ENCODE data around the gene DZIP1. TPM values are rescaled to one million over a fixed set of nuclear protein-coding genes. Genes with fewer than 3 reads are reported as not detected.

Gene DZIP1
- total and polyA plus RNA-seq, 4 donors = 10.1 to 25.3 (median 17.5) TPM

DNA sequence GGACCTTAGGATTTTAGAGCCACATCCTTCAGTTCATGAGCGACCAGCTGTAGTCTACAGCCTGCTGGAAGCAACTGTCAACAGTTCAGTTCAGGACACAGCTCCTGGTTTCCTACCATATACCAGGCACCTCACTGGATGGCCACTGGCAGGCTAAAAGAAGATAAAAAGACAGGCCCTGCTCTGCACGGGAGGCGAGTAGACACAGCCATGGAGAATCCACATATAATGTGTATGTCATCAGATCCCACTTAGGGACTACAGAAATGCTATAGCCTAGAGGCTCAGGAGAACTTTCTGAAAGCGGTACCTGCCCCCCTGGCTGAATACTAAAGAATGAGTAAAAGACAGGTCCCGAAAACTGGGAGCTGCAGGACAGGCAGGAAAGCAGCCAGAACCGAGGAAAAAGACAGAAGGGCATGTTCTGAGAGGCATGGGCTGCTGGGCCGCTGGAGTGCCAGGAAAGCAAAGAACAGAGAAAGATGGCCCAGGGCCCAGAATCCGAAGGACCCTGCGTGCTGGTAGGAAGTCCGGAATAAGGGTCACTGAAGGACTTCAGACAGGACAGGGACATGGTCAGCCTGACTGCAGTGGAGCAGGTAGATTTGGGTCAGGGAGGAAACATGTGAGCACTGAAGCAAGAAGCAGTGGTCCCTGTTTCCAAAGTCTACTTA, 23.5 kb downstream of the DZIP1 start:
- no peaks in the 10 kb centered on the region for H3K27me3 ChIP-seq (ENCODE audit: control insufficient read depth in 1 of 2, insufficient read depth in 2 of 2, low read length in 1 of 2)
- H3K9me3 ChIP-seq (ENCODE audit: control insufficient read depth, low read length) = no peaks in the 10 kb centered on the region
- no peak for DNase-seq
- no peak overlapping the region for H3K27ac ChIP-seq (ENCODE audit: low read depth in 1 of 2, low read length in 2 of 2)
- intact Hi-C loops (cut with DNase I) = no loop called here
- ATAC-seq (ENCODE audit: low FRiP score) = no peak
- 75 to 80% methylated on average over 10 of the region's 10 CpGs for WGBS, 2 donors
- H3K4me3 ChIP-seq (ENCODE audit: low read length in 2 of 2) = no peak overlapping the region
- peaks cover 2 to 3% of the 10 kb centered on the region in 2 donors for H3K36me3 ChIP-seq (ENCODE audit: control insufficient read depth in 1 of 2, insufficient read depth in 2 of 2, low read length in 1 of 2)
- H3K4me1 ChIP-seq (ENCODE audit: control insufficient read depth in 1 of 2, insufficient read depth in 2 of 2, low read length in 2 of 2) = no peaks in the 10 kb centered on the region

DNA sequence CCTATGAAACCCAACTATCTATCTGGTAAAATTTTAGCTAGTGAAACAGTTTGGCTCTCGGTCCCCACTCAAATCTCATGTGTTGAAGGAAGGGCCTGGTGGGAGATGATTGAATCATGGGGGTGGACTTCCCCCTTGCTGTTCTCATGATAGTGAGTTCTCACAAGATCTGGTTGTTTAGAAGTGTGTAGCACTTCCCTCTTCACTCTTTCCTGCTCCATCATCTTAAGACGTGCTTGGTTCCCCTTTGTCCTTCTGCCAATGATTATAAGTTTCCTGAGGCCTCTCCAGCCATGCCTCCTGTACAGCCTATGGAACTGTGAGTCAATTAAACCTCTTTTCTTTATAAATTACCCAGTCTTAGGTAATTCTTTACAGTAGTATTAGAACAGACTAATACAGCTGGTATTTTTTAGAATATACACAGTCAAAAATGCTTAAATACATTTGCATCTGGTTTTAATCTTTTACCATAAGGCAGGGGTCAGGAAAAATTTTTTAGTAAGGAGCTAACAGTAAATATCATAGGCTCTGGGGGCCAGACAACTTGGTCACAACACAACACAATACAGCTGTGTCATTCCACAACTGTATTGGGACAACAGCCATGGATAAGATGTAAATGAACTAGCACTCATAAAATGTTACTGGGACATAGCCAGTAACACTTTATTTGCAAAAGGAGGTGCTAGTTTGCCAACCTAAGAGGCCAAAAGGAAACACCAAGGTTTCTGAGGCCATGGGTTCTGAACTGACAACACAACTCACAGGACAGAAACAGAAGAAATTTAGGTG, 24.3 kb downstream of the DZIP1 start:
- ATAC-seq (ENCODE audit: low FRiP score) = no peak
- 69 to 76% methylated on average over 2 of the region's 2 CpGs for WGBS, 2 donors
- intact Hi-C loops (cut with DNase I) = no loop called here
- Histone ChIP-seq H3K36me3 (ENCODE audit: control insufficient read depth in 1 of 2, insufficient read depth in 2 of 2, low read length in 1 of 2) (peaks cover 2 to 3% of the 10 kb centered on the region in 2 donors), H3K27ac (ENCODE audit: low read depth in 1 of 2, low read length in 2 of 2) (no peak overlapping the region), H3K4me3 (ENCODE audit: low read length in 2 of 2) (no peak overlapping the region), H3K9me3 (ENCODE audit: control insufficient read depth, low read length) (no peaks in the 10 kb centered on the region), H3K4me1 (ENCODE audit: control insufficient read depth in 1 of 2, insufficient read depth in 2 of 2, low read length in 2 of 2) (no peaks in the 10 kb centered on the region), H3K27me3 (ENCODE audit: control insufficient read depth in 1 of 2, insufficient read depth in 2 of 2, low read length in 1 of 2) (no peaks in the 10 kb centered on the region)
- DNase-seq = no peak

DNA sequence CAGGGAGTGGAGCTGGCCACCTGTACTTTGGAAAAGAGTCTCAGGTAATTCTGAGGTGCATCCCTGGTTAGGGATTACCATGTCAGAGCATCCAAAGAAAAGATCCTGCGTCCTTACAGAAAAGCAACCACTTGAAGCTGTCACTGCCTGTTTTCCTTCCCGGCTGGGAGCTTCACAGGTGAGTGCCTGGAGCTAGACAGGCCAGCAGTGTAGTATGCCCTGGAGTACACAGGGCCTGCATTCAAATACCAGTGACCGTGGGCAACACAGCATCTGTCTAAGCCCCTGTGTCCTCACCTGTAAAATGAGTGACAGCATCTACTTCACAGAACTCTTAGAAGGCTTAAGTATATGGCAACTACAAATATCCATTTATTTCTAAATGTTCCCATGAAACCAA, 29.0 kb downstream of the DZIP1 start:
- H3K4me3 ChIP-seq (ENCODE audit: low read length in 2 of 2) = no peak overlapping the region
- H3K27ac ChIP-seq (ENCODE audit: low read depth in 1 of 2, low read length in 2 of 2) = no peak overlapping the region
- intact Hi-C loops (cut with DNase I) = no loop called here
- no peaks in the 10 kb centered on the region for H3K4me1 ChIP-seq (ENCODE audit: control insufficient read depth in 1 of 2, insufficient read depth in 2 of 2, low read length in 2 of 2)
- no peaks in the 10 kb centered on the region for H3K27me3 ChIP-seq (ENCODE audit: control insufficient read depth in 1 of 2, insufficient read depth in 2 of 2, low read length in 1 of 2)
- DNase-seq (no peak), ATAC-seq (ENCODE audit: low FRiP score) (no peak)
- no peaks in the 10 kb centered on the region for H3K9me3 ChIP-seq (ENCODE audit: control insufficient read depth, low read length)
- peaks cover 0 to 2% of the 10 kb centered on the region in 2 donors for H3K36me3 ChIP-seq (ENCODE audit: control insufficient read depth in 1 of 2, insufficient read depth in 2 of 2, low read length in 1 of 2)
- WGBS, 2 donors = 92 to 94% methylated on average over 3 of the region's 3 CpGs

DNA sequence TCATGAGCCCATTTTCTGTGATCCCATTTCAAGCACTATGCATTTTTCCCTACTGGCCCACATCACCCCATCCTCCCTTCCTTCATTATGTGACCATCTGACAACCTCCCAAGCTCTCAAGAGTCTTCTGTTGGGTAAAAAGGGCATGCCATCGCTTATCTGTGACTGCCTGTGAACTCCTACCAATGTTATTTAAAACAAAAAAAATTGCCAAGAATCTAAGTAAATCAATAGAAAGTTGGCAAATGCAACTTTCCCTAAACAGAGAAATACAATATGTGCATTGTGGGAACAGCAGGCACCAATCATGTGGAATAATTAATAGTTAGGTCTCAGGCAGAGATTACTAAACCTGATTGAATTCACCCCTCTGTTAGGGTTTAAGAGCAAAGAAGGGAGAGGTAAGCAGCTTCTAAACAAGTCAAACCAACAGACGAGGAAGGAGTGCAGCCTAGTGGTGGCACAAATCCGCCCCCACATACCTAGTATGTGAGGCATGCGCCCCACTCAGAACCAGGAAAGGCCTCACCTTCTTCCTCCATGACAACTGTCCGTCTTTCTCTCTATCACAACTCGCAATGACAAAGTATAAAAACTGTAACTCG, 29.8 kb downstream of the DZIP1 start:
- DNase-seq = no peak
- WGBS, 2 donors = 80 to 86% methylated on average over 7 of the region's 7 CpGs
- intact Hi-C loops (cut with DNase I) = no loop called here
- Histone ChIP-seq H3K27me3 (ENCODE audit: control insufficient read depth in 1 of 2, insufficient read depth in 2 of 2, low read length in 1 of 2) (no peaks in the 10 kb centered on the region), H3K27ac (ENCODE audit: low read depth in 1 of 2, low read length in 2 of 2) (no peak overlapping the region), H3K4me3 (ENCODE audit: low read length in 2 of 2) (no peak overlapping the region), H3K9me3 (ENCODE audit: control insufficient read depth, low read length) (no peaks in the 10 kb centered on the region), H3K4me1 (ENCODE audit: control insufficient read depth in 1 of 2, insufficient read depth in 2 of 2, low read length in 2 of 2) (no peaks in the 10 kb centered on the region), H3K36me3 (ENCODE audit: control insufficient read depth in 1 of 2, insufficient read depth in 2 of 2, low read length in 1 of 2) (no peaks in the 10 kb centered on the region)
- no peak for ATAC-seq (ENCODE audit: low FRiP score)

DNA sequence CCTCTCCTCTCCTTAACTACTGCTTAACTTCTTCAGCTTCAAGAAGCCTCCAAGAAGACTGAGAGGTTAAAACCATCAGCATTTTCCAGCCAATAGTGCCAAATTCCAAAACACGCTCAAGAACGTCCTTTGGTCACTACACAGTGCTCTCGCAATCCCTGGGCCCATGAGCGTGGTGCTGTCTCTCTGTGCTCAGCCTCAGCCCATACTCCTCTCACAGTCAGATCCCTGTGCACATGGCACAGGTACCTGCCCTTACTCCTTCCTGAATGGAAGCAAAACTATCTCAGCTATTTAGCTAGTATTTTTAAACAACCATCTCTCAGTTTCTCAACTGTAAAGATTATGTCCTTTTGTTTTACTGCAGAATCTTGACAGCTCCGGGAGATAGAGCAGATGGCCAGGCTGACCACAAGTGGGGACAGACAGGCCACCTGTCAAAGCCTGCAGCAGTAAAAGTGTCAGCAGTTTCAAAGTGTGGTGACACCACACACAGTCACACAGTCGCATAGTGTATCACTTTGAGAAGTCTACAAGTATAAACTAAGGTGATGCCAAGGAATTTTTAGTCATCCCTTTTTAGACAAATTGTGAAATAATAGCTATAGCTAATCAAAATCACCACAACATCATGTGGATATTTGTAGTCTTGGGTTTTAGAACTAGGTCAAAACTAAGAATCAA, 35.7 kb downstream of the DZIP1 start:
- Histone ChIP-seq H3K9me3 (ENCODE audit: control insufficient read depth, low read length) (no peaks in the 10 kb centered on the region), H3K4me1 (ENCODE audit: control insufficient read depth in 1 of 2, insufficient read depth in 2 of 2, low read length in 2 of 2) (peaks cover 0 to 6% of the 10 kb centered on the region in 2 donors), H3K36me3 (ENCODE audit: control insufficient read depth in 1 of 2, insufficient read depth in 2 of 2, low read length in 1 of 2) (no peaks in the 10 kb centered on the region), H3K27me3 (ENCODE audit: control insufficient read depth in 1 of 2, insufficient read depth in 2 of 2, low read length in 1 of 2) (no peaks in the 10 kb centered on the region), H3K27ac (ENCODE audit: low read depth in 1 of 2, low read length in 2 of 2) (peak overlapping the region in 1 of 2 donors; percentile 33), H3K4me3 (ENCODE audit: low read length in 2 of 2) (no peak overlapping the region)
- WGBS, 2 donors = 30 to 37% methylated on average over 6 of the region's 6 CpGs
- DNase-seq (no peak), ATAC-seq (ENCODE audit: low FRiP score) (no peak)
- intact Hi-C loops (cut with DNase I) = no loop called here

DNA sequence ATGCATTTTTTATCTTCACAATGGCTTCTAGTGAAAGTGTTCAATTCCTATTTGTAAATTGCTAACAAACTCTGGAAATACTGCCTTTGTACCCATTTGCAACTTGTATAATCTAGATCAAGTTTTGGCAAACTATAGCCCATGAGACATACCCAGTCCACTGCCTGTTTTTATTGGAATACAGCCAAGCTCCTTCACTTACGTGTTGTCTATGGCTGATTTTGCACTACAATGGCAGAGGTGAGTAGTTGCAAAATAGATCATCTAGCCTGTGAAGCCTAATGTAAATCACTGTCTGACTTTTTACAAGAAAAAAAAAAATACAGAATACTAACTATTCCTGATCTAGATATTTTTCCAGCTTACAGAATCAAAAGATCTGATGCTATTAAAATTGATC, 37.1 kb downstream of the DZIP1 start:
- WGBS, 2 donors = 0 to 3% methylated on average over 1 of the region's 1 CpG
- Histone ChIP-seq H3K27ac (ENCODE audit: low read depth in 1 of 2, low read length in 2 of 2) (no peak overlapping the region), H3K4me3 (ENCODE audit: low read length in 2 of 2) (no peak overlapping the region)

DNA sequence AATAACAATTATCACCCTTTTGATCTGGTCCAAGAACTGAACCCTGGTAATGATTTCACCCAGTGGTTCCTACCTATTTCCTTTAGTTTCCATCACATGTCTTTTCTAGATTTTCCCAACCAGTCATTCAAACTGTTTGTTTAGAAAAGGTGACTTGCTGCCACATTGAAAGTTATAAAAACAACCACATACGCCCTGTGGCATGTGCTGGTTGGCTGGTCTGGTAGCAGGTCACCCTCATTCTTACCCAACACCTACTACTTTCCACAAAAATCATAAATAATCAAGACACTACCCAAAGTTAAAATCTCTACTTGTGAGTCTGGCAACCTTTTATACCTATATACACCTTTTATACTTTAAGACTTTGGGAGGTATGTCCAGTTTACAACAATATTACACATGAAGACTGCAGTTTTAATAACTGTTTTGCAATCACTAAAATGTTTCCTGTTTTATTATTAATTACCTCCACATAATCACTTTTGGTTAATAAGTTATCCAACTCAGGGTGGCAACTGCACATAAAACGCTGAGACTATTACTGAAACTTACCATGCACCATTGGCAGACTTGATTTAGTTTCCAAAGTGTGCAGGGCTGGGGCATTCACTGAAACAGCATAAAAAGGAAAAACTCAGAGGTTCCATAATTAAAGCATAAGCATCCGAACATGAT, 38.9 kb downstream of the DZIP1 start:
- Histone ChIP-seq H3K27me3 (ENCODE audit: control insufficient read depth in 1 of 2, insufficient read depth in 2 of 2, low read length in 1 of 2) (no peaks in the 10 kb centered on the region), H3K9me3 (ENCODE audit: control insufficient read depth, low read length) (no peaks in the 10 kb centered on the region), H3K4me1 (ENCODE audit: control insufficient read depth in 1 of 2, insufficient read depth in 2 of 2, low read length in 2 of 2) (peaks cover 0 to 6% of the 10 kb centered on the region in 2 donors), H3K4me3 (ENCODE audit: low read length in 2 of 2) (no peak overlapping the region), H3K36me3 (ENCODE audit: control insufficient read depth in 1 of 2, insufficient read depth in 2 of 2, low read length in 1 of 2) (no peaks in the 10 kb centered on the region), H3K27ac (ENCODE audit: low read depth in 1 of 2, low read length in 2 of 2) (no peak overlapping the region)
- 78 to 83% methylated on average over 3 of the region's 3 CpGs for WGBS, 2 donors
- DNase-seq (no peak), ATAC-seq (ENCODE audit: low FRiP score) (no peak)
- intact Hi-C loops (cut with DNase I) = no loop called here

More for the DNA sequence above, 37.1 kb downstream of the DZIP1 start:
- DNase-seq = no peak
- Histone ChIP-seq H3K9me3 (ENCODE audit: control insufficient read depth, low read length) (no peaks in the 10 kb centered on the region), H3K4me1 (ENCODE audit: control insufficient read depth in 1 of 2, insufficient read depth in 2 of 2, low read length in 2 of 2) (peaks cover 0 to 6% of the 10 kb centered on the region in 2 donors), H3K27me3 (ENCODE audit: control insufficient read depth in 1 of 2, insufficient read depth in 2 of 2, low read length in 1 of 2) (no peaks in the 10 kb centered on the region), H3K36me3 (ENCODE audit: control insufficient read depth in 1 of 2, insufficient read depth in 2 of 2, low read length in 1 of 2) (no peaks in the 10 kb centered on the region)
- ATAC-seq (ENCODE audit: low FRiP score) = no peak
- intact Hi-C loops (cut with DNase I) = no loop called here

DNA sequence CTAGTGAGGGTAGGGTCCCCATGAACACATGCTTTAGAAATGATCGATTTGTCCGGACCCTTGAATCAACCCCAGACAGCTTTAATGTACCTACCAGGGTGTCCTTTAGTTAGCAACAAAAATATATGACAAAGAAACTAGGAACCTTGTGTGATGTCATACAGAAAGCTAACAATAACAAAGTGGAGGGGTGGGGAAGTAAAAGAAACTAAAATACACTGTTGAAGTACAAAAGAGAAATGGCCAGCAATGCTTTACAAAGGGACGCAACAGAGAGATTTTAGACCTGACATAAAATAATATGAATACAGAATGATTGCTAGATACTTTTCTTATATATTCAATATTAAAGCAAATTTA, 40.0 kb downstream of the DZIP1 start:
- 70 to 73% methylated on average over 3 of the region's 3 CpGs for WGBS, 2 donors
- H3K9me3 ChIP-seq (ENCODE audit: control insufficient read depth, low read length) = no peaks in the 10 kb centered on the region
- DNase-seq (no peak), ATAC-seq (ENCODE audit: low FRiP score) (no peak)
- intact Hi-C loops (cut with DNase I) = no loop called here
- no peaks in the 10 kb centered on the region for H3K27me3 ChIP-seq (ENCODE audit: control insufficient read depth in 1 of 2, insufficient read depth in 2 of 2, low read length in 1 of 2)
- peaks cover 0 to 4% of the 10 kb centered on the region in 2 donors for H3K36me3 ChIP-seq (ENCODE audit: control insufficient read depth in 1 of 2, insufficient read depth in 2 of 2, low read length in 1 of 2)
- no peak overlapping the region for H3K27ac ChIP-seq (ENCODE audit: low read depth in 1 of 2, low read length in 2 of 2)
- H3K4me1 ChIP-seq (ENCODE audit: control insufficient read depth in 1 of 2, insufficient read depth in 2 of 2, low read length in 2 of 2) = peaks cover 0 to 6% of the 10 kb centered on the region in 2 donors
- H3K4me3 ChIP-seq (ENCODE audit: low read length in 2 of 2) = no peak overlapping the region

Measured in aorta (tissue), 5 donors.